COLO668 (cell line): Measurements from ENCODE around the gene DVL3.

Experiments
- DNase-seq: peaks from one replicate; lab custom pipeline; 2025; ENCODE audit not compliant: unreplicated experiment; lab: John Stamatoyannopoulos, UW

DVL3 gene

GRCh38 chr3:184209146-184209923, 54.2 kb downstream of the DVL3 start:
- DNase-seq = no peak

- DNase-seq = no peak
Observed at GRCh38 chr3:184211297-184211696, 56.1 kb downstream of the DVL3 start.

GRCh38 chr3:184211718-184212117, 56.5 kb downstream of the DVL3 start:
- no peak for DNase-seq

- no peak for DNase-seq
Observed at GRCh38 chr3:184218814-184219213, 63.6 kb downstream of the DVL3 start.

- DNase-seq = no peak
Observed at GRCh38 chr3:184222521-184222920, 67.3 kb downstream of the DVL3 start.
